HEK293 (cell line): Measurements from ENCODE around the gene DGKB.

ENCODE experiments used
- CTCF ChIA-PET: fragments of 350-600 bp; formaldehyde crosslinking; extraction: SDS; loops from one replicate; lab custom pipeline; 2021; ENCODE audit warnings: antibody characterized with exemption; lab: Yijun Ruan, JAX
- POLR2A ChIA-PET: fragments of 300-600 bp; formaldehyde crosslinking; extraction: SDS; loops from one replicate; lab custom pipeline; 2020; ENCODE audit warnings: antibody characterized with exemption, inconsistent platforms; lab: Yijun Ruan, JAX
- H3K27ac ChIP-seq: fragments of 200-500 bp; sonication (Bioruptor generic); 2 replicates; pipeline ENCODE4 v1.5.1; 2014; ENCODE audit warnings: low read depth, low read length, control low read depth, inconsistent platforms; ENCODE audit errors: extremely low read depth
- H3K36me3 ChIP-seq, 2 experiments: fragments of 200-500 bp in 1 of 2; sonication (Bioruptor generic) in 1 of 2; 1 replicate in 1 of 2; 2 replicates in 1 of 2; pipeline ENCODE4 v1.5.1; 2014 to 2017; ENCODE audit warnings: inconsistent platforms in 2 of 2, low read length in 2 of 2; ENCODE audit not compliant: control insufficient read depth in 2 of 2, insufficient read depth in 1 of 2
- H3K4me1 ChIP-seq: fragments of 200-500 bp; sonication (Bioruptor generic); 2 replicates; pipeline ENCODE4 v1.5.1; 2014; ENCODE audit warnings: mild to moderate bottlenecking, low read length, inconsistent platforms; ENCODE audit not compliant: control insufficient read depth, insufficient read depth
- H3K4me3 ChIP-seq: 2 replicates; pipeline ENCODE4 v1.5.1; 2011; ENCODE audit warnings: low read depth, mild to moderate bottlenecking, control low read depth, low read length, moderate library complexity
- H3K9me3 ChIP-seq: fragments of 200-500 bp; sonication (Bioruptor generic); 2 replicates; pipeline ENCODE4 v1.5.1; 2014; ENCODE audit warnings: low read depth, low read length, inconsistent platforms; ENCODE audit not compliant: control insufficient read depth, insufficient read depth
- ATF2 ChIP-seq: fragments of 450-650 bp; formaldehyde crosslinking; IDR thresholded peaks from 2 replicates; pipeline ENCODE4 v1.5.1; 2016; ENCODE audit warnings: missing biosample characterization, missing genetic modification characterization, low read depth
- GLI4 ChIP-seq: fragments of 450-650 bp; formaldehyde crosslinking; IDR thresholded peaks from 2 replicates; pipeline ENCODE4 v1.5.1; 2016; ENCODE audit warnings: missing biosample characterization, missing genetic modification characterization
- IKZF3 ChIP-seq: fragments of 450-650 bp; IDR thresholded peaks from 2 replicates; pipeline ENCODE4 v1.5.0; 2018; ENCODE audit warnings: missing biosample characterization, mild to moderate bottlenecking, missing genetic modification characterization, moderate library complexity
- SP3 ChIP-seq: fragments of 450-650 bp; formaldehyde crosslinking; IDR thresholded peaks from 2 replicates; pipeline ENCODE4 v1.5.1; 2016; ENCODE audit warnings: missing biosample characterization, missing genetic modification characterization
- ZBTB48 ChIP-seq: fragments of 450-650 bp; formaldehyde crosslinking; IDR thresholded peaks from 2 replicates; pipeline ENCODE4 v1.5.1; 2016; ENCODE audit warnings: missing biosample characterization, missing genetic modification characterization
- ZFP37 ChIP-seq: fragments of 450-650 bp; formaldehyde crosslinking; IDR thresholded peaks from 2 replicates; pipeline ENCODE4 v1.5.1; 2016; ENCODE audit warnings: missing biosample characterization, missing genetic modification characterization
- ZFP41 ChIP-seq: fragments of 450-650 bp; formaldehyde crosslinking; IDR thresholded peaks from 2 replicates; pipeline ENCODE4 v1.5.1; 2016; ENCODE audit warnings: missing biosample characterization, missing genetic modification characterization, borderline replicate concordance
- ZNF121 ChIP-seq: fragments of 450-650 bp; formaldehyde crosslinking; IDR thresholded peaks from 2 replicates; pipeline ENCODE4 v1.5.1; 2016; ENCODE audit warnings: missing biosample characterization, missing genetic modification characterization
- ZNF18 ChIP-seq: fragments of 450-650 bp; formaldehyde crosslinking; IDR thresholded peaks from 2 replicates; pipeline ENCODE4 v1.5.1; 2016; ENCODE audit warnings: missing biosample characterization, missing genetic modification characterization
- ZNF274 ChIP-seq, 2 experiments: fragments of 200-500 bp in 1 of 2; fragments of 450-650 bp in 1 of 2; sonication (Bioruptor generic) in 1 of 2; formaldehyde crosslinking in 1 of 2; IDR thresholded peaks; 2 replicates each; pipeline versions ENCODE4 v1.5.1 to v1.6.1; 2014 to 2016; ENCODE audit warnings: borderline replicate concordance in 1 of 2, inconsistent platforms in 1 of 2, low read length in 1 of 2, missing biosample characterization in 1 of 2, missing genetic modification characterization in 1 of 2
- ZNF280C ChIP-seq: fragments of 450-650 bp; formaldehyde crosslinking; IDR thresholded peaks from 2 replicates; pipeline ENCODE4 v1.5.1; 2016; ENCODE audit warnings: missing biosample characterization, missing genetic modification characterization
- ZNF398 ChIP-seq: fragments of 450-650 bp; formaldehyde crosslinking; IDR thresholded peaks from 2 replicates; pipeline ENCODE4 v1.5.1; 2017; ENCODE audit warnings: missing biosample characterization, missing genetic modification characterization
- ZNF549 ChIP-seq: fragments of 450-650 bp; IDR thresholded peaks from 2 replicates; pipeline ENCODE4 v1.5.1; 2018; ENCODE audit warnings: missing biosample characterization, missing genetic modification characterization, mild to moderate bottlenecking, inconsistent platforms, moderate library complexity
- ZSCAN18 ChIP-seq: fragments of 450-650 bp; formaldehyde crosslinking; IDR thresholded peaks from 2 replicates; pipeline ENCODE4 v1.5.1; 2016; ENCODE audit warnings: missing biosample characterization, missing genetic modification characterization
- ZSCAN4 ChIP-seq: fragments of 450-650 bp; formaldehyde crosslinking; IDR thresholded peaks from 2 replicates; pipeline ENCODE4 v1.5.1; 2017; ENCODE audit warnings: missing biosample characterization, missing genetic modification characterization

DGKB gene

GRCh38 chr7:14374336-14374735, 528.2 kb downstream of the DGKB start:
- Histone ChIP-seq H3K4me1 (no peaks in the 10 kb centered on the region), H3K4me3 (no peak overlapping the region), H3K36me3 (no peaks in the 10 kb centered on the region), H3K27ac (no peak overlapping the region), H3K9me3 (no peaks in the 10 kb centered on the region)
- CTCF ChIA-PET, result no interaction called here
- POLR2A ChIA-PET, result no interaction called here
- no peak for TF ChIP-seq ZNF274 (IDR thresholded peaks at IDR 0.05; ENCODE audit: low read length)
- no peak for TF ChIP-seq ZNF274 (tag by site-specific recombination; IDR thresholded peaks at IDR 0.05; ENCODE audit: borderline replicate concordance)
- no peak for TF ChIP-seq ZNF549 (tag by site-specific recombination)
- no peak for TF ChIP-seq ZNF121 (tag by site-specific recombination)
- no peak for TF ChIP-seq ZSCAN4 (tag by site-specific recombination)

GRCh38 chr7:14368285-14368684, 534.3 kb downstream of the DGKB start:
- Histone ChIP-seq H3K27ac (no peak overlapping the region), H3K9me3 (no peaks in the 10 kb centered on the region)
- POLR2A ChIA-PET, result no interaction called here
- TF ChIP-seq ZNF549 (tag by site-specific recombination) (no peak), ZBTB48 (tag by site-specific recombination) (no peak), ZNF18 (no peak), ATF2 (no peak), ZFP37 (tag by site-specific recombination) (no peak), ZNF280C (tag by site-specific recombination) (no peak), ZFP41 (tag by site-specific recombination) (no peak), ZSCAN18 (no peak), IKZF3 (no peak), GLI4 (tag by site-specific recombination) (no peak), ZNF398 (tag by site-specific recombination) (no peak), SP3 (tag by site-specific recombination) (no peak)
- TF ChIP-seq, all 188 proteins: peak for 0
- H3K4me1 ChIP-seq, result no peaks in the 10 kb centered on the region
- CTCF ChIA-PET, result no interaction called here
- H3K36me3 ChIP-seq, result no peaks in the 10 kb centered on the region
- H3K4me3 ChIP-seq, result no peak overlapping the region
